ENCODE results near the gene SPATA12.
"Not testable (repeated sequence)": the region's sequence is repeated elsewhere in the genome, so short reads cannot be mapped to it uniquely, and the experiment has no call there.

Gene SPATA12

GRCh38 chr3:57057351-57057750 lies 3.1 kb upstream of the SPATA12 start:
- no peak for DNase-seq

DNA sequence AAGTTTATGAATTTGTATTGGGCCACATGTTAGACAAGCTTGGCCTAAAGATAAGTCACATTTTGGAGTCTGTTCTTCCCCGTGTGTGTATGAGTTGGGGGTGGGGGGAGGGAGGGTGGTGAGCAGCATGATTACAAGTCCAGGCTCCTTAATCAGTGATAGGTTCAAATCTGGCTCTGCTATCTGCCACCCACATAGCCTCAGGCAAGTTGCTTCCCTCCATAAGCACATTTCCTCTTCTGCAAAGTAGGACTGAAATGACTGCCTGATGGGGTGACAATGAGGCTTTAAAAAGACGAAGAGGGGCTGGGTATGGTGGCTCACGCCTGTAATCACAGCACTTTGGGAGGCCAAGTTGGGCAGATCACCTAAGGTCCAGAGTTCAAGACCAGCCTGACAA lies 1.1 kb upstream of the SPATA12 start:
- DNase-seq, result no peak

DNA sequence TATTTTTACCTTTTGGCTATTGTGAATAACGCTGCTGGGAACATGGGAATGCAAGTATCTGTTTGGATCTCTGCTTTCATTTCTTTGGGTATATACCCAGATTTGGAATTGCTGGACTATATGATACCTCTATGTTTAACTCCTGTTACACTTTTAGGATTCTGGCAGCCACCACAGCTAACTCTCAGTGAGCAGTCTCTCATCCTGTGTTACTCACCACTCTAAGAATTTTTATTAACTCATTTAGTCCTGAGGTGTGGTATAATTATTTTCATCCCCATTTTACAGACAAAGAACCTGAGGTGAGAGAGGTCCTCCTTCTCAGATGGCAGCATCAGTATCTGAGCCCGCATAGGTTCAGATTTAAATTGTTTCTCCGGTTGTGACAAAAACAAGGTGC lies 1.1 kb downstream of the SPATA12 start:
- no peak for DNase-seq

DNA sequence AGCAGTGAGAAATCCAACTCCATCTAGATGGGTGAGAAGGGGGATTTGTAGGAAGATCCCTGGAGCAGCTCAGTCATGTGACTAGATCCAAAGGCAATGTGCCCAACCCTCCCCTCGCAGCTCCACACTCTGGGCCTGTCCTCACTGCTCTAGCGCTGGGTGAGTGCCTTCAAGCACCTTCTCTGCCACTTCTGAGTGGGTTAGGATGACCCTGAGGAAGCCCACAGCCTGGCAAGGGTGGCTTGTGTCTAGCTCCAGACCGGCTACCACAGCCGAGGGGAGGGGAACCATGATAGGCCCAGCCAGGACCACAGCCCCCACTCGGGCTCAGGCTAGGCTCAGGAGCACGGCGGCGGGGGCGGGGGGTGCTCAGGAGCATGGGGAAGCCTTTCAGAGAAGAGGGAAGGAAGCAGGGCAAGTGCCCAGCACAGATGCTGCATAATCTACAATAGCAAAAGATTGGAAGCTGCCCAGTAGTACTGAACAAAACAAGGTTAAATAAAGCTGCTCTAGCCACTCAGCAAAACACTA lies 1.7 kb downstream of the SPATA12 start:
- DNase-seq, result no peak

DNA sequence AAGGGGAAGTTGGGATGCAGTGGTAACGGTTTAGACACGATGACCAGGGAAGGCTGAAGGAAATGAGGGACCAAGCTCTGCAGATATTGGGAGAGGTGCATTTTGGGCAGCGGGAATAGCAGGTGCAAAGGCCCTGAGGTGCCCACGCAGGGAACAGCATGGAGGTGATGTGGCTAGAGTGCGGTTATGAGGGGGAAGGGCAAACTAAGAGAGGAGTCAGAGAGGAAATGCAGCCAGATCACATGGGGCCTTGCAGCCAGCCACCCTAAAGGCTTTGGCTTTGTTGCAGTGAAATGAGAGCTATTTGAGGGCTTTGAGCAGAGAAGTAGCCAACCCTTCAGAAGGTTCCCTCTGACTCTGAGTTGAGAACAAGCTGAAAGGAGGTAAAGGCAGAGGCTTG lies 2.6 kb downstream of the SPATA12 start:
- DNase-seq, result no peak

GRCh38 chr3:57064001-57064400 lies 3.5 kb downstream of the SPATA12 start:
- DNase-seq, result no peak

- DNase-seq, result no peak
These were observed 4.1 kb downstream of the SPATA12 start for GRCh38 chr3:57064572-57064971.

GRCh38 chr3:57065588-57065987 lies 5.1 kb downstream of the SPATA12 start:
- DNase-seq, result no peak

DNA sequence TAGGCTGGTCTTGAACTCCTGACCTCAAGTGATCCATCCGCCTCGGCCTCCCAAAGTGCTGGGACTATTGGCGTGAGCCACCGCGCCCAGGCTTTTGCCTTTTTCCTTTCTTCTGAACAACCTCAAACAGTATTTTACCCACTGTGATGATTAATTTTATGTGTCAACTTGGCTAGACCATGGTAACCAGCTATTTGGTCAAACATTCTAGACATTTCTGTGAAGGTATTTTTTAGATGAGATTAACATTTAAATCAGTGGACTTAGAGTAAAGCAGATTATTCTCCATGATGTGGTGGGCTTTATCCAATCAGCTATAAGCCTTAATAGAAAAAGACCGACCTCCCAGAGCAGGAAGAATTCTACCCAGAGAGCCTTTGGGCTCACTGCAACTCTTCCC lies 6.0 kb downstream of the SPATA12 start:
- DNase-seq, result no peak

- DNase-seq, result no peak
These were observed 8.1 kb downstream of the SPATA12 start for GRCh38 chr3:57068437-57069089.

GRCh38 chr3:57069503-57069902 lies 9.0 kb downstream of the SPATA12 start:
- no peak for DNase-seq

- DNase-seq, result no peak
These were observed 13.2 kb downstream of the SPATA12 start for GRCh38 chr3:57073628-57074027.

GRCh38 chr3:57074135-57074534 lies 13.7 kb downstream of the SPATA12 start:
- DNase-seq, result no peak

DNA sequence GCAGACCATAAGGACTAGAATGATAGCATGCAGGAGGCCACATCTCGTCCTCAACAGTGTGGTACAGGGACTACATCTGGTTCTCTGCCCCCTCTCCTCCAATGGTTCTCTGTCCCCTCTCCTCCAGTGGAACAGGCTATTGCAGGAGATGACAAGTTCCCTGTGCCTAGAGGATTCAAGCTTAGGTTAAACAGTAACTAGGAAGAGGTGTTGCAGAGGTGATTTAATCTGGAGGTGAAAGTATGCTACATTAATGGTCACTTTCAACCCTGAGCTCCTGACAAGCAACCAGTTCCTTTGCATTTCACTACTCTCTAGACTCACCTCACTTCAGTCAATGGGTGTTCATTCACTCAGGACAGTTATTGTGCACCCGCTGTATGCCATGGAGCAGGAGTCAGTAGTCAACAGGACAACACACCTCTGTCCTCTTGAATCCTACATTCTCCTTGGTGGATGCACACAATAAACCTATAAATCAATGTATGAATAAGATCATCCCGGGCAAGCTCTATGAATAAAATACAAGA lies 16.0 kb downstream of the SPATA12 start:
- no peak for DNase-seq

DNA sequence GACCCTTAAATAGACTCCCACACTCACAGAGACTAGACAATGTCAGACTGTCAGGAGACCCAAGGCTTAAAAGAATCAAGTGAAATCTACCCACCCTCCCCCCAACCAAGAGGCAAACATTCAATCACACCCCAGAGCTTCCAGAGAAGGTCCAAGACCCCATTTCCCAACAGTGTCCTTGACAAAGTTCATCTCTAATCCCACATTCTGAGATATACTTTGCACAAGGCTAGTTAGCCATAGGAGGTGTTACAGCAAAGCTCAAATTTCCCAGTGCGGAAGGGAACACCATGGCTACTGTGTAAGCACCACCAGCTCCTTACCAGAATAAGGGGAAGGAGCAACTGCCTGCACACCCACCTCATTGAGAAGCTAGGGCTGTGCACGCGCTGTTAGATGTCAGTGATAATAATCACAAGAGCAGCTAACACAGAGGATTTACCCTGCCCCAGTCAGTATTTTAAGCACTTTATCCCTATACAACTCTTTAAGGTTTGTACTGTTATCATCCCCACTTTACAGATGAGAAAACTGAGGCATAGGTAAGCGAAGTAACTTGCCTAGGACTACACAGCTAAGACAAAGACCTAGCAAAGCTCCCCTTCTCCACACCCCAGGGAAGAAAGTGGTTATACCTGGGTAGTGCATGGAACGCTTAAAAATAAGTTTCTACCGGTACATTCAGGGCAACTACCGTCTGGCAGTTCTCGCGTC lies 17.3 kb downstream of the SPATA12 start:
- DNase-seq, result no peak

DNA sequence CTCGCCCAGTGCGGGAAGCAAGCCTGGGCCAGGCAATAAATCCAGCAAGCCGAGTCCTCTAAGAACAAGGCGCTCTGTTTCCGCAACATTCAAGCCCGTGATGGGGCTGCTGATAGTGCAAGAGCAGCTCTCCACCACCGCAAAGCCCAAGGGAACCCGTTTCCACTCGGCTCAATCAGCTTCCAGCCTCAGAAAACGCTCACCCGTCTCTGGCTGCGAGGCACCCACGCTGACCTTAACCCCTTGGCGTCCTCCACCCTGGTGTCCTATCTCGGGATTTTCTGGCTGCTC lies 17.8 kb downstream of the SPATA12 start:
- peak; percentile 66 for DNase-seq

DNA sequence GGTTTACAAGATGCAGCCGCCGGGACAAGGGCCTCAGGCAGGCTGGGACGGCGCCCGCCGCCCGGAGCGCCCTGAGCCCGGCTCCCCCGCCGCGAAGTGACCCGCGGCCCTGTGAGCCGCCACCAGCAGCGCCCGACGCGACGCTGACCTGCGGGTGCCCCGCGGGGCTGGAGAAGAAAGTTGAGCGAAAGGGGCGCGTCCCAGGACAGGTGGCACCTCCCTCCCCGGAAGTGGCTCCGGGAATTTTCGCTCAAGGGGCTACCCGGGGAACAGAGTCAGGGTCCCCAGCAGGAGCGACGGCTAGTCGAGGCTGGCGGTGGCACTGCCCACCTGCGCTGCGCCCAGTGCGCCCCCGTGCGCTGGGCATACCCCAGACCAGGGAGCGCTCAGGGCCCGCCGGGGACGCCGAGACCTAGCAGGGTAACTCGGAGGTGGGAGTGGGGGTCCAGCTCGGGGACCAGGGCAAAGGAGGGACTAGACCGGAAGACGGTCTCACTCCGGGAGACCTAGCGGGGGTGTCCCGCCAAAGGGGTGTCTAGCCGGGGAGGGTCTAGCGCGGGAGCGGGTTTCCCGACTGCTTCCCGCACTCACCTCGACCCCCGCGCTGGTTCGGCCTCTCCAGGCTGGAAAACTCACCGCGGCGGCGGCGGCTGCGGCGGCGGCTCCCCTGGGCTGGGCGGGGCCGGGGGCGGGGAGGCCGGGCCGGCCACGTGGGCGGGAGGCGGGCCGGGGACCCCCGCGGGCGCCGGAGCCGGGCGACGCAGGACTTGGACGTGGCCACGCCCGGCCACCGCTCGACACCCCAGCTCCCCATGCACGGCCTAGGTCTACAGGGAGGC lies 18.4 kb downstream of the SPATA12 start:
- DNase-seq, result no peak

GRCh38 chr3:57079474-57079831 lies 19.0 kb downstream of the SPATA12 start:
- DNase-seq, result no peak

- no peak for DNase-seq
These were observed 19.7 kb downstream of the SPATA12 start for GRCh38 chr3:57080171-57080570.

DNA sequence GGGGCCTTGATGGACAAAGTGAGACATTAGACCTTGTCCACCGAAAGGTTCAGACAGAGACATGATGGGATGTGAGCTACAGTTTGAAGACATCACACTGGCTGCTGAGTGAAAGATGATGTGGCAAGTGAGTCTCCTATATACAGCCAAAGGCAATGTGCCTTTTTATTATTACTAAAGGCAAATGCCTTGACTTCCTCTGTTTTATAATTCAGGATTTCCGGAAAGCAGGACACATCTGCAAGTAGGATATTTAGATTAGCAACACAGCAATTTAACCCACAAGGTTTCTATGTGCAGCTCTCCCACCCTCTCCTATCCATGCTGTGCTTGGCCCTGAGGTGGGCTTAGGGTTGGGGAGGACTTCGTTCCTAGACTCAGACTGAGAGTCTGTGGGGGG lies 20.7 kb downstream of the SPATA12 start:
- DNase-seq, result no peak

GRCh38 chr3:57082481-57082880 lies 22.0 kb downstream of the SPATA12 start:
- no peak for DNase-seq

- DNase-seq, result not testable (repeated sequence)
These were observed 23.0 kb downstream of the SPATA12 start for GRCh38 chr3:57083266-57083995.

DNA sequence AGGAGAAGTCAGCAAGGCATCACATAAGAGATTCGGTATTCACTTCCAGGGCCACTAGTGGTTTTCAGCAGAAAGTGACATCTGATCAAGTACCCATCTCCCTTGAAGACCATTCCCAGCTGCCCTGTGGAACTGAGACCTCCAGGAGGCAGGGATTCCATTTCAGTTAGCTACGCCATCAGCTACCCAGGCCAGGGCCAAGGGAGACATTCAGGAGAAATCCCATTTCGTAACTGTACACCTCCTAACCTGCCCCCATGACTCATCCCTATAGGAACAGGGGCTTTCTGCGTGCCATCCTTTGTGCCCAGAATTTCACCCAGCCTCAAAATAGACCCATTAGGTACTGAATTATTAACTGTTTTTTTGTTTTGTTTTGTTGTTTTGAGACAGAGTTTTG lies 24.7 kb downstream of the SPATA12 start:
- no peak for DNase-seq
